Measurements from ENCODE around the gene NAPSA.

DNA sequence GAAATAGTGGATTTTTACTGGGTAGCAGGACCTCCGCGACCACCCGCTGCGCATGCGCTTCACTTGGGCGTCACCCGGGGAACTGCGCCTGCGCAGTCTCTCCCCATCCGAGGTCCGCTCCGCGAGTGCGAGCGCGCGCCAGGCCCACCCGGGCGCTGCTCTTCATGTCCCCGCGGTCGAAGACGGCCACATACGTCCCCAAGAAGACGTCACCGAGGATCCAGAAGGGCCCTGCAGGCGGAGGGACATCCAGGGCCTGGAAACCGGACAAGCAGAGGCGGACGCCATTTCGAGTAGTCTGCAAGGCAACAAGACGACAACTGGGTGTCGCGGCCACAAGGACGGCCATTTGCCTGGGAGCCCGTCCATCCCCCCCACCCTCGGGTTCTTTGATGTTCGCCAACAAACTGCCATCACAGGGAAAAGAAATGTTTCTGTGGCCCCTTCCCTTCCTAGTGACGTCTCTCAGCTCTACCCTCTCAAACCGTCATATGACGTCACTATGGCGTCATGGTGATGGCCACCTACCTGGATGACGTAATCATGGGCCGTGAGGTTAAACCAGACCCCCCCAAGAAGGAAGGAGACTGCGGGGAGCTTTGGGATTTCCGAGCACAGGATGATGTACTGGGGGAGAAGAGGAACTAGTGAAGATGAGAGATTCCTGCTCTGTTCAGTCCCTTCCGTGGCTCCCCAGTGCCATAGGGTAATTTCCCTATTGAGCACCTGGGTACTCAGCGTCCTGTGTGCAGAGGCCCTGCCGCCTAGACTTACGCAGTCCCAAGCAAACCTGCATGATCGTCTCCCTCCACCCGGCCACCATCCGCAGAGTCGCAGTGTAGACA lies 6.7 kb downstream of the NAPSA start:
- TF ChIP-seq EZH2 (IDR thresholded peaks at IDR 0.05; ENCODE audit: borderline replicate concordance, low read length): no peak
- TF ChIP-seq, protein P1, sequence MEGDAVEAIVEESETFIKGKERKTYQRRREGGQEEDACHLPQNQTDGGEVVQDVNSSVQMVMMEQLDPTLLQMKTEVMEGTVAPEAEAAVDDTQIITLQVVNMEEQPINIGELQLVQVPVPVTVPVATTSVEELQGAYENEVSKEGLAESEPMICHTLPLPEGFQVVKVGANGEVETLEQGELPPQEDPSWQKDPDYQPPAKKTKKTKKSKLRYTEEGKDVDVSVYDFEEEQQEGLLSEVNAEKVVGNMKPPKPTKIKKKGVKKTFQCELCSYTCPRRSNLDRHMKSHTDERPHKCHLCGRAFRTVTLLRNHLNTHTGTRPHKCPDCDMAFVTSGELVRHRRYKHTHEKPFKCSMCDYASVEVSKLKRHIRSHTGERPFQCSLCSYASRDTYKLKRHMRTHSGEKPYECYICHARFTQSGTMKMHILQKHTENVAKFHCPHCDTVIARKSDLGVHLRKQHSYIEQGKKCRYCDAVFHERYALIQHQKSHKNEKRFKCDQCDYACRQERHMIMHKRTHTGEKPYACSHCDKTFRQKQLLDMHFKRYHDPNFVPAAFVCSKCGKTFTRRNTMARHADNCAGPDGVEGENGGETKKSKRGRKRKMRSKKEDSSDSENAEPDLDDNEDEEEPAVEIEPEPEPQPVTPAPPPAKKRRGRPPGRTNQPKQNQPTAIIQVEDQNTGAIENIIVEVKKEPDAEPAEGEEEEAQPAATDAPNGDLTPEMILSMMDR (IDR thresholded peaks at IDR 0.05; ENCODE audit: low read length): no peak

Measured in OCI-LY1 (cell line).